HG03064 (cell line): ENCODE data around the gene OSBPL8.

Experiments used
- ATAC-seq: cut with Tn5 transposase; IDR thresholded peaks from one replicate; pipeline ENCODE4 v1.9.1; 2021; ENCODE audit warnings: low read depth; ENCODE audit not compliant: unreplicated experiment

Gene OSBPL8

GRCh38 chr12:76559400-76560085, at the start of gene OSBPL8:
Gene OSBPL8, minus strand, starts transcription at chr12:76559771. Its CDS starts 72,220 bp downstream, at chr12:76487551.
- ATAC-seq, result peak; percentile 70

- ATAC-seq, result no peak
Measured at GRCh38 chr12:76608070-76608469, 48.5 kb upstream of the OSBPL8 start.

GRCh38 chr12:76595056-76595455, 35.5 kb upstream of the OSBPL8 start:
- ATAC-seq, result no peak

GRCh38 chr12:76591476-76591875, 31.9 kb upstream of the OSBPL8 start:
- ATAC-seq, result no peak

- no peak for ATAC-seq
Measured at GRCh38 chr12:76590131-76590530, 30.6 kb upstream of the OSBPL8 start.

- ATAC-seq, result no peak
Measured at GRCh38 chr12:76588881-76589565, 29.5 kb upstream of the OSBPL8 start.

- no peak for ATAC-seq
Measured at GRCh38 chr12:76587428-76588178, 28.0 kb upstream of the OSBPL8 start.

GRCh38 chr12:76586764-76587395, 27.3 kb upstream of the OSBPL8 start:
- ATAC-seq, result no peak

- no peak for ATAC-seq
Measured at GRCh38 chr12:76583301-76583700, 23.7 kb upstream of the OSBPL8 start.

GRCh38 chr12:76573840-76574373, 14.3 kb upstream of the OSBPL8 start:
- no peak for ATAC-seq

GRCh38 chr12:76571256-76571655, 11.7 kb upstream of the OSBPL8 start:
- ATAC-seq, result no peak

GRCh38 chr12:76569685-76570604, 10.4 kb upstream of the OSBPL8 start:
- ATAC-seq, result no peak

- ATAC-seq, result no peak
Measured at GRCh38 chr12:76568888-76569551, 9.4 kb upstream of the OSBPL8 start.

- ATAC-seq, result no peak
Measured at GRCh38 chr12:76568130-76568529, 8.6 kb upstream of the OSBPL8 start.

- no peak for ATAC-seq
Measured at GRCh38 chr12:76563061-76563460, 3.5 kb upstream of the OSBPL8 start.

GRCh38 chr12:76562130-76562529, 2.6 kb upstream of the OSBPL8 start:
- no peak for ATAC-seq

GRCh38 chr12:76560086-76560491, 518 bp upstream of the OSBPL8 start:
- peak; percentile 34 for ATAC-seq

- peak; percentile 50 for ATAC-seq
Measured at GRCh38 chr12:76558684-76559399, 729 bp downstream of the OSBPL8 start.

- no peak for ATAC-seq
Measured at GRCh38 chr12:76556368-76556767, 3.2 kb downstream of the OSBPL8 start.
